Measurements from ENCODE around the gene ENTPD1.

Gene ENTPD1

DNA sequence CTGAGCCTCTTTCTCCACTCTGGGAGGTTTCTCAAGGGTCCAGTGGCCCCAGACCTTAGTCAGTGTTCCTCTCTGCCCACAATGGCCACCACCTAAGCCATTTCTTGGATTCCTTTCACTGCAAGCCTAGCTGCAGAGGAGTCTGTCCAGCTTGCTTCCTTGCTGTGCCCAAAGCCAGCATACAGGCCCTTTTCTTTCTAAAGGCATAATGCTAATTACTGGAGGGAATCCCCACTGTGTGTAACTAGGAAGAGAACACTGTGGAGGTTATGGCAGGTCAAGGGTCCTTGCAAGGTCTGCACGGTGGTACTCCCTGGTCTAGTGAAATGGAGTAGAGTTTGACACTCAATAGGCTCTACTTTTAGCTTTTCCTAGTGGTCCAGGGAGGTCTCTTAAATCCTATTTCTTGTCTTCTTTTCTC is 81.4 kb downstream of the ENTPD1 start:
- TF ChIP-seq, protein P1, sequence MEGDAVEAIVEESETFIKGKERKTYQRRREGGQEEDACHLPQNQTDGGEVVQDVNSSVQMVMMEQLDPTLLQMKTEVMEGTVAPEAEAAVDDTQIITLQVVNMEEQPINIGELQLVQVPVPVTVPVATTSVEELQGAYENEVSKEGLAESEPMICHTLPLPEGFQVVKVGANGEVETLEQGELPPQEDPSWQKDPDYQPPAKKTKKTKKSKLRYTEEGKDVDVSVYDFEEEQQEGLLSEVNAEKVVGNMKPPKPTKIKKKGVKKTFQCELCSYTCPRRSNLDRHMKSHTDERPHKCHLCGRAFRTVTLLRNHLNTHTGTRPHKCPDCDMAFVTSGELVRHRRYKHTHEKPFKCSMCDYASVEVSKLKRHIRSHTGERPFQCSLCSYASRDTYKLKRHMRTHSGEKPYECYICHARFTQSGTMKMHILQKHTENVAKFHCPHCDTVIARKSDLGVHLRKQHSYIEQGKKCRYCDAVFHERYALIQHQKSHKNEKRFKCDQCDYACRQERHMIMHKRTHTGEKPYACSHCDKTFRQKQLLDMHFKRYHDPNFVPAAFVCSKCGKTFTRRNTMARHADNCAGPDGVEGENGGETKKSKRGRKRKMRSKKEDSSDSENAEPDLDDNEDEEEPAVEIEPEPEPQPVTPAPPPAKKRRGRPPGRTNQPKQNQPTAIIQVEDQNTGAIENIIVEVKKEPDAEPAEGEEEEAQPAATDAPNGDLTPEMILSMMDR (IDR thresholded peaks at IDR 0.05; ENCODE audit: insufficient read depth, low read depth, low read length, missing control alignments): no peak

DNA sequence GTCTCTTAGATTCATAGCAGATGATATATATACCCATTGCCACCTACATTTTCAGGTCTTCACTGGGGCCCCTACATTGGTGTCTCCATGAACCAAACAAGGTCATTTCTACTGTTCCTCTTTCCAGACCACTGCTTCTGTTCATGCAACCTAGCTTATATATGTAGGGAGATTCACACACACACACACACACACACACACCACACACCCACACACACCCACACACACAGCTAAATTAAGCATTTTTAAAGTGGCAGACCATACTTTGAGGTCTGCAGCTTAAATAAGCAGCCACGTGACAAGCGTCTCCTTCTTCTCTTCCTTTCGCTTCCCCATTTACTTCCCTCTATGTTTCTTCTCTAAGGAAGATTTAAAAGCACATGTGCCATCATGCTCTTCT is 81.8 kb downstream of the ENTPD1 start:
- peak; percentile 87 for DNase-seq (ENCODE audit: low read depth)
- no peak overlapping the region for H3K4me3 ChIP-seq (ENCODE audit: low read depth, low read length)
- TF ChIP-seq, protein P1 (IDR thresholded peaks at IDR 0.05; ENCODE audit: insufficient read depth, low read depth, low read length, missing control alignments): no peak

More for the DNA sequence above, 81.4 kb downstream of the ENTPD1 start:
- H3K4me3 ChIP-seq (ENCODE audit: low read depth, low read length): peak overlapping the region; percentile 3; the same call in 1 of the 2 replicates
- DNase-seq (ENCODE audit: low read depth): no peak

DNA sequence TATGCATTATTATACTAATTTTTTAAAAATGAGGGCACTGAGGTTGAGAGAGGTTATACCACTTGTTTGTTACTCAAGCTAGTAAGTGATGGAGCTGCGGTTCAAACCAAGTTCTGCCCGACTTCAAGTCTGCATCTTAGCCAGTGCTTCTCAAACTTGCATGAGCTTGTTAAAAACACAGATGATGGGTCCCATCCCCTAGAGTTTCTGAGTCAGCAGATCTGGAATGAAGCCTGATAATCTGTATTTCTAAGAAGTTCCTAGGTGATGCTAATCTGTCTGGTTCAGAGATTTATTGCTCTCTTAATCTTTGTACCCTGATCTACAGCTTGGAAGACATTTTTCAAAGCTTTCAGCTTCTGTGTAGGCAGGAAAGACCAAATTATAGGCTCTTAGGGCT is 84.2 kb downstream of the ENTPD1 start:
- TF ChIP-seq, protein P1 (IDR thresholded peaks at IDR 0.05; ENCODE audit: insufficient read depth, low read depth, low read length, missing control alignments): no peak
- DNase-seq (ENCODE audit: low read depth): peak; percentile 38
- no peak overlapping the region for H3K4me3 ChIP-seq (ENCODE audit: low read depth, low read length)

DNA sequence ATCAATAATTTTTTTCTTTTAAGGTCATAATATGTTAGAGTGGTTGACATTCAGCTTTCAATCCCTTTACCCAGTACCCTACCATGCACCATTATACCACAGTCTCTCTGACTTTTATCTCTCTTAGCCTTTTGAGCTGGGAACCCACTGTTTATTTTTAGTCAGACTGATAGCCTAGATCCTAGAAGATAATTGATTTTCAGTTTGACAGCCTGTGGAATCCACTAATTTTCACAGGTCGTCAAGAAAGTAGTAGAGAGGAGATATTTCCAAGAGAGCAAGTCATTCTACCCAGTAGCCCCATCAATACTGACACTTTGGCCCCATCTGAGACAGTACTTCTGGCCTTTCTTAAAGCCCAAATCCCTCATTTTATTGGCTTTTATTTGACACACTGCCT is 84.7 kb downstream of the ENTPD1 start:
- TF ChIP-seq, protein P1 (IDR thresholded peaks at IDR 0.05; ENCODE audit: insufficient read depth, low read depth, low read length, missing control alignments): no peak
- DNase-seq (ENCODE audit: low read depth): no peak
- H3K4me3 ChIP-seq (ENCODE audit: low read depth, low read length): no peak overlapping the region

DNA sequence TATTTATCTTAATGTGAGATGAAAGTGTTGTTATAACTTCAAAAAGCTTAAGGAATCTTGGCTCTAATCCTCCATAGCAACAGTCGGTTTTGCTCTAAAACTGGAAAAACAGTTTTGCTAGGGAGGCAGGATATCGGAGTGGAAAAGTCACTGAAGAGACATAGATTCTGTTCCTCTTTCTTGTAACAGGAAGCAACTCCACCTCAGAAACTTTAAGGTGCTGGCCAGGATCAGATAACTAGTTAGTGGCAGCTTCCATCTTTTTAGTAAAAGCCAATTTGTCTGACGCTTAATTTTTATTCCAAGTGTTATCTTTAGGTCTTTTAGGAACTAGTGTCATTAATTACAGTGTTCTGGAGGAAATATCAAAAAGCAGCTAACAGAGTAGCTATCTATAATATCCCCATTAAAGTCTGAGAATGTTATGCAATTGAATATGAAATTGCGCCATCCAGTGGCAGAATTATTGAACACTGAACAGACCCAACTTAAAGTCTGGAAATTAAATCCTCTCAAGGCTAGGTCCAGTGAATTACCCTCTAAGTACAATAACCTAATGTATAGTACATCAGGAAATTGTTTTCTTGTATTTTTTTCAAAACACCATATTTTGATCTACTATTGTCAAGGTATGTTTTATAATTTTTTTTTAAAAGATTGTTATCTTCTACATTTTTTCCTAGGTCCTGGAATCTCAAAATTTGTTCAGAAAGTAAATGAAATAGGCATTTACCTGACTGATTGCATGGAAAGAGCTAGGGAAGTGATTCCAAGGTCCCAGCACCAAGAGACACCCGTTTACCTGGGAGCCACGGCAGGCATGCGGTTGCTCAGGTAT is 85.9 kb downstream of the ENTPD1 start:
- peak; percentile 79 for DNase-seq (ENCODE audit: low read depth)
- TF ChIP-seq, protein P1 (IDR thresholded peaks at IDR 0.05; ENCODE audit: insufficient read depth, low read depth, low read length, missing control alignments): peak; percentile 51
- no peak overlapping the region for H3K4me3 ChIP-seq (ENCODE audit: low read depth, low read length)

DNA sequence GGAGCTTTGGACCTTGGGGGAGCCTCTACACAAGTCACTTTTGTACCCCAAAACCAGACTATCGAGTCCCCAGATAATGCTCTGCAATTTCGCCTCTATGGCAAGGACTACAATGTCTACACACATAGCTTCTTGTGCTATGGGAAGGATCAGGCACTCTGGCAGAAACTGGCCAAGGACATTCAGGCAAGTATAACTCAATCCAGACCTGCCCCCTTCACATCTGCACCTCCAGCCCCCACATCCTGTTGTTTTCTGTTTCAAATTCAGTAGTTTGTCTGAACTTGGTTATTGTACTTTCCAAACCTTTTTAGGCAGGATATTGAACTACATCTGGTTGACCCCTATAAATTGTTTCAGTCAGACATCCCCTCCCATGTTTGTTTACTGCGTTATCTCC is 89.4 kb downstream of the ENTPD1 start:
- DNase-seq (ENCODE audit: low read depth): no peak
- TF ChIP-seq, protein P1 (IDR thresholded peaks at IDR 0.05; ENCODE audit: insufficient read depth, low read depth, low read length, missing control alignments): no peak
- no peak overlapping the region for H3K4me3 ChIP-seq (ENCODE audit: low read depth, low read length)
